Breast epithelium (tissue), 4 donors: ENCODE measurements around the gene APOL3. TPM values are rescaled to one million over a fixed set of nuclear protein-coding genes. Genes with fewer than 3 reads are reported as not detected.
"Not testable (repeated sequence)": the region's sequence is repeated elsewhere in the genome, so short reads cannot be mapped to it uniquely, and the experiment has no call there.

Source experiments
- DNase-seq, 2 donors: peaks; one replicate each; pipeline ENCODE4 v3.0.0-alpha.2; 2019; ENCODE audit warnings: low spot score in 2 of 2
- H3K27ac ChIP-seq, 2 donors: fragments of 200-600 bp; sonication (generic) in 1 of 2; one replicate each; pipeline ENCODE4 v1.5.1; 2016 to 2019; ENCODE audit warnings: mild to moderate bottlenecking in 1 of 2
- H3K27me3 ChIP-seq, 2 donors: fragments of 200-600 bp; sonication (generic) in 1 of 2; one replicate each; pipeline versions ENCODE4 v1.5.1 to v1.6.0; 2017 to 2019; ENCODE audit warnings: control low read depth in 1 of 2, mild to moderate bottlenecking in 1 of 2
- H3K36me3 ChIP-seq: fragments of 200-600 bp; one replicate; pipeline ENCODE4 v1.5.1; 2019
- H3K4me1 ChIP-seq, 2 donors: fragments of 200-600 bp; sonication (generic); one replicate each; pipeline ENCODE4 v1.5.1; 2016 to 2019; ENCODE audit warnings: control low read depth in 1 of 2
- H3K4me3 ChIP-seq, 3 donors: fragments of 200-600 bp; sonication (generic); 1 replicate in 2 of 3; 2 replicates in 1 of 3; pipeline ENCODE4 v1.5.1; 2016 to 2019; ENCODE audit warnings: mild to moderate bottlenecking in 3 of 3, moderate library complexity in 2 of 3
- H3K9me3 ChIP-seq, 2 donors: fragments of 200-600 bp; sonication (generic) in 1 of 2; one replicate each; pipeline ENCODE4 v1.5.1; 2016 to 2019; ENCODE audit warnings: control low read depth in 1 of 2
- CTCF ChIP-seq, 3 donors: fragments of 450-650 bp; IDR thresholded peaks; one replicate each; pipeline ENCODE4 v1.5.1; 2016 to 2017; ENCODE audit warnings: antibody characterized with exemption in 3 of 3, mild to moderate bottlenecking in 3 of 3, moderate library complexity in 3 of 3
- POLR2A ChIP-seq: fragments of 450-650 bp; IDR thresholded peaks from one replicate; pipeline ENCODE4 v1.6.1; 2016; ENCODE audit warnings: antibody characterized with exemption, mild to moderate bottlenecking, moderate library complexity
- POLR2AphosphoS5 ChIP-seq, 3 donors: sonication (generic); formaldehyde crosslinking; IDR thresholded peaks; one replicate each; pipeline ENCODE4 v1.6.1; 2017; ENCODE audit warnings: antibody characterized with exemption in 3 of 3
- intact Hi-C: fragments of 100-400 bp; cut with DNase I; formaldehyde crosslinking; loops from one replicate; pipeline ENCODE4 v1.15.1; 2023; ENCODE audit warnings: low total_unique reads
- total RNA-seq, 3 donors: library from RNA; depleted of rRNA; stranded (reverse); fragments of >200 nt; gene quantifications; one replicate each; pipeline ENCODE4 v1.1.0, GENCODE V29; 2016

The APOL3 gene
- total RNA-seq, 3 donors from 2014 or later: 46.5 to 130 (median 101) TPM

DNA sequence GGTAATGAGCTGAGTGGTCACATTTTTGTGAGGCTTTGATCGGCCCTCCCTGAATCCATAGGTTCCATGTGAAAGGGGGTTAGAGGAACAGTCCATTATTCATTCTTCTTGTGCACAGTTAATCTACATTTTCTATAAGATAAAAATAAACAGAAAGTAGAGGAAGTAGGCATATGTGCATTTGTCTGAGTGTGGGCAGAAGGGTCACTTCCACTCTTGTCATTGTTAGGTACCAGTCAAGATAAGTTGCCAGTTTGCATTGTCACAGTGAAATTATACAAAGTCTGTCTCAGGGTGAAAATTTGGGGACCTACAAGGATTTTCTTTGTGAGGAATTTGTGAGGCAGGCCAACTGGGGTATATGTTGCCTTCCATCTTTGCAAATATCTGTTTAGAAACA is 45.7 kb upstream of the APOL3 start:
- no peak overlapping the region for H3K4me3 ChIP-seq
- intact Hi-C loops: no loop called here
- no peaks in the 10 kb centered on the region for H3K27me3 ChIP-seq
- no peak for DNase-seq
- TF ChIP-seq POLR2AphosphoS5 (IDR thresholded peaks at IDR 0.05) (no peak), POLR2A (no peak), CTCF (IDR thresholded peaks at IDR 0.05) (no peak)
- H3K4me1 ChIP-seq: no peaks in the 10 kb centered on the region
- H3K27ac ChIP-seq: peak overlapping the region in 1 of 2 donors; percentile 25
- H3K9me3 ChIP-seq: no peaks in the 10 kb centered on the region
- no peaks in the 10 kb centered on the region for H3K36me3 ChIP-seq

GRCh38 chr22:36205573-36205972 is 45.0 kb upstream of the APOL3 start:
- H3K27me3 ChIP-seq, H3K36me3 ChIP-seq, intact Hi-C loops, H3K4me3 ChIP-seq, H3K9me3 ChIP-seq, DNase-seq, H3K4me1 ChIP-seq, H3K27ac ChIP-seq: not testable (repeated sequence)

GRCh38 chr22:36204632-36205015 is 44.1 kb upstream of the APOL3 start:
- no peaks in the 10 kb centered on the region for H3K9me3 ChIP-seq
- no peak for TF ChIP-seq POLR2A
- H3K27ac ChIP-seq: no peak overlapping the region
- H3K36me3 ChIP-seq: no peaks in the 10 kb centered on the region
- H3K27me3 ChIP-seq: no peaks in the 10 kb centered on the region
- DNase-seq: no peak
- no peaks in the 10 kb centered on the region for H3K4me1 ChIP-seq
- H3K4me3 ChIP-seq: peak overlapping the region in 1 of 3 donors; percentile 37
- intact Hi-C loops: no loop called here

DNA sequence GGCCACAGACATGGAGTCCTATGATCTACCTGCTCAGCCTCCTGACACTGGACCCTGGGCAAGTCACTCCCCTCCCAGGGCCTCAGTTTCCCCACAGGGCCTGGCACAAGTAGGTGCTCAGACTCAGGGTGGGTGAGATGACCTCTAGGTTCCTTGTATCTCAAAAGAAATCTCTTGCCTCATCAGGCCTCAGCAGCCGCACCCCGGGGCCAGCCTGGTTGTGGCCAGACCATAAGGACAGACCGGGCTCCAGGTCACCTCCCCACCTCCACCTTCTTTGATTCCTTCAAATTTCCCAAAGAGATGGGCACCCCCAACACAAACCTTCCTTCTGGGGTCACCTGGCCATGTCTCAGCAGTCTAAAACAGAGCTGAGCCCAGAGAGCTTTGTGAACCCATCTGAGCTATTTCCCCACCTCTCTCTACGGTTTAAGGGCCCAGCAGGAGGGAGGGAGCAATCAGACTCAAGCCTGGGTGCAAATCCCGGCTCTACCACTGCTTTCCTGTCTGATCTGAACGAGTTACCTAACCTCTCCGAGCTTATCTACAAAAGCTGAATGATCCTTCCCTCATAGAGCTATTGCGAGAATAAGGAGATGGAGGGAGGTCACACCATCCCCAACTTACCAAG is 43.6 kb upstream of the APOL3 start:
- Histone ChIP-seq H3K27me3 (no peaks in the 10 kb centered on the region), H3K27ac (no peak overlapping the region), H3K4me3 (peak overlapping the region in 1 of 3 donors; percentile 37), H3K9me3 (no peaks in the 10 kb centered on the region), H3K36me3 (no peaks in the 10 kb centered on the region), H3K4me1 (no peaks in the 10 kb centered on the region)
- TF ChIP-seq POLR2AphosphoS5 (IDR thresholded peaks at IDR 0.05) (no peak), POLR2A (no peak), CTCF (IDR thresholded peaks at IDR 0.05) (no peak)
- DNase-seq: no peak
- intact Hi-C loops: no loop called here

DNA sequence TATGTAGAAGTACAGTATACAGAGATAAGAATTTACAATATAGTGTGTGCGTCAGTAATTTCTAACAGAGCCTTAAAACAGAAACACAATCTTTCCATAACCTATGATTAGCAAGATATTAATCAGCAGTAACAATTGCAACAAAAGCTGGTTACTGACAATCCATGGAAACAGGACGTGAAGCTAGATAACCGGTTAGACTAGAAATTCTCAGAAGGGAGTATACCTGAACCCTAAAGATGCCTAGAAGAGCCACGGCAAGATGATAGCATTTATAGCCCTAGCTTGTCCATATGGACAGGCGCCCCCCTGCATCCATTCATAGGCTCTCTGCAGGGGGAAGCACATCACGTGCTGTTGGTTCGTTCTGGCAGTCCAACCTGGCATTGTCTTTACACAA is 42.9 kb upstream of the APOL3 start:
- H3K4me3 ChIP-seq, intact Hi-C loops, H3K4me1 ChIP-seq, H3K9me3 ChIP-seq, H3K27me3 ChIP-seq, H3K36me3 ChIP-seq, DNase-seq: not testable (repeated sequence)
- H3K27ac ChIP-seq: peak overlapping the region; percentile 13 to 38

DNA sequence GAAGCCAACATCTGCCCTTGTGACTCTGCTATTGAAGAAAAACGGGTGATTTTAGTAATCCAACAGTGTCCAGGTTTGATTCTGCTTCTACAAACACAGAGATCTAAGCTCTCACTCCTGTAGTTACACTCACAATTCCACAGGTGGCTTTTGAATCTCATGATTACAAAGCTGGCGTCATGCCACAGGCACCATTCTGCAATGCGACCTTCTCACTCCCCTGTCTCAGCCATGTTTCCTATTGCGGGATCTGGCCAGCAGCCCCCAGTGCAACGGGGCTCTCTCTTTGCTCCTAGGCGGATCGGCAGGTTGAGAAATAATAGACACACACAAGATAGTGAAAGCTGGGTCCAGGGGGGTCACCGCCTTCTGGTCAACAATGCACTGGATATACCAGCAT is 42.4 kb upstream of the APOL3 start:
- H3K27me3 ChIP-seq, DNase-seq, H3K9me3 ChIP-seq, H3K36me3 ChIP-seq, H3K4me1 ChIP-seq, intact Hi-C loops: not testable (repeated sequence)
- peak overlapping the region in 1 of 3 donors; percentile 20 for H3K4me3 ChIP-seq
- peak overlapping the region; percentile 13 to 38 for H3K27ac ChIP-seq
- peak in 1 of 3 donors; percentile 29 for TF ChIP-seq CTCF (IDR thresholded peaks at IDR 0.05)
